ENCODE results near the gene FSD1.

DNA sequence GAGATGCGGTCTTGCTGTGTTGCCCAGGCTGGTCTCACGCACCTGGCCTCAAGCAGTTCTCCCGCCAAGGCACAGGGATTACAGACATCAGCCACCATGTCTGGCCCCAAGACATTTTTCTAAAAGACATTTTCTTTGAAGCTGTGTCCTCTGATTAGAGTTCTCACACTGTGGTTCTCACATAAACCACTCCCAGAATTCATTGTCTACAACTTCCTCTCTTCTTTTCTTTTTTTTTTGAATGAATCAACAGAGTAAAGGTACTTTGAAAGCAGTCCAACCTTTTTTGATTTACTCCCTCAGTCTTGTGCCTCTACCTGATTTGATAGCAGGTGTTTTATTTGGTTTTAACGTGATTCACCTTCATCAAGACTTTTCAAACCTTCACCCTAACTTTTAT, 39.6 kb upstream of the FSD1 start:
- TF ChIP-seq CSDC2 (CRISPR knock-in tag; IDR thresholded peaks at IDR 0.05) (no peak), RARB (CRISPR knock-in tag; IDR thresholded peaks at IDR 0.05) (no peak), ZNF70 (CRISPR knock-in tag; IDR thresholded peaks at IDR 0.05) (no peak), ZC3H10 (CRISPR knock-in tag; IDR thresholded peaks at IDR 0.05) (no peak), ZNF565 (CRISPR knock-in tag; conservative IDR thresholded peaks at IDR 0.05; ENCODE audit: low read depth) (no peak), GLIS3 (CRISPR knock-in tag; IDR thresholded peaks at IDR 0.05) (no peak), OSR1 (CRISPR knock-in tag; IDR thresholded peaks at IDR 0.05) (no peak)
- TF ChIP-seq, protein P1, sequence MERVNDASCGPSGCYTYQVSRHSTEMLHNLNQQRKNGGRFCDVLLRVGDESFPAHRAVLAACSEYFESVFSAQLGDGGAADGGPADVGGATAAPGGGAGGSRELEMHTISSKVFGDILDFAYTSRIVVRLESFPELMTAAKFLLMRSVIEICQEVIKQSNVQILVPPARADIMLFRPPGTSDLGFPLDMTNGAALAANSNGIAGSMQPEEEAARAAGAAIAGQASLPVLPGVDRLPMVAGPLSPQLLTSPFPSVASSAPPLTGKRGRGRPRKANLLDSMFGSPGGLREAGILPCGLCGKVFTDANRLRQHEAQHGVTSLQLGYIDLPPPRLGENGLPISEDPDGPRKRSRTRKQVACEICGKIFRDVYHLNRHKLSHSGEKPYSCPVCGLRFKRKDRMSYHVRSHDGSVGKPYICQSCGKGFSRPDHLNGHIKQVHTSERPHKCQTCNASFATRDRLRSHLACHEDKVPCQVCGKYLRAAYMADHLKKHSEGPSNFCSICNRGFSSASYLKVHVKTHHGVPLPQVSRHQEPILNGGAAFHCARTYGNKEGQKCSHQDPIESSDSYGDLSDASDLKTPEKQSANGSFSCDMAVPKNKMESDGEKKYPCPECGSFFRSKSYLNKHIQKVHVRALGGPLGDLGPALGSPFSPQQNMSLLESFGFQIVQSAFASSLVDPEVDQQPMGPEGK (CRISPR knock-in tag; IDR thresholded peaks at IDR 0.05; ENCODE audit: borderline replicate concordance) = no peak

Data from SK-N-SH treated with all-trans-retinoic acid at 6 μM for 48 hours (cell line).